ENCODE data around the gene LZTR1.
"Not testable (repeated sequence)": the region's sequence is repeated elsewhere in the genome, so short reads cannot be mapped to it uniquely, and the experiment has no call there.

LZTR1 gene

GRCh38 chr22:20965104-20965887, 16.8 kb upstream of the LZTR1 start:
- in situ Hi-C loops (cut with HindIII; ENCODE audit: low sequenced_read_pairs) = no loop called here

- in situ Hi-C loops (cut with HindIII; ENCODE audit: low sequenced_read_pairs) = no loop called here
These were observed 15.9 kb upstream of the LZTR1 start for GRCh38 chr22:20965888-20966855.

GRCh38 chr22:20966883-20967696, 15.0 kb upstream of the LZTR1 start, which contains the start of gene AIFM3:
AIFM3 (plus strand) TSS chr22:20967255; CDS start chr22:20967945, 690 bp downstream.
- in situ Hi-C loops (cut with HindIII; ENCODE audit: low sequenced_read_pairs) = no loop called here

GRCh38 chr22:20967697-20968211, 14.3 kb upstream of the LZTR1 start:
- in situ Hi-C loops (cut with HindIII; ENCODE audit: low sequenced_read_pairs) = no loop called here

GRCh38 chr22:20968281-20968977, 13.7 kb upstream of the LZTR1 start:
- in situ Hi-C loops (cut with HindIII; ENCODE audit: low sequenced_read_pairs) = no loop called here

GRCh38 chr22:20970939-20971657, 11.0 kb upstream of the LZTR1 start:
- in situ Hi-C loops (cut with HindIII; ENCODE audit: low sequenced_read_pairs) = no loop called here

GRCh38 chr22:20972014-20972694, 9.9 kb upstream of the LZTR1 start:
- in situ Hi-C loops (cut with HindIII; ENCODE audit: low sequenced_read_pairs) = not testable (repeated sequence)

GRCh38 chr22:20972933-20973577, 9.0 kb upstream of the LZTR1 start:
- in situ Hi-C loops (cut with HindIII; ENCODE audit: low sequenced_read_pairs) = no loop called here

GRCh38 chr22:20973634-20974286, 8.3 kb upstream of the LZTR1 start:
- in situ Hi-C loops (cut with HindIII; ENCODE audit: low sequenced_read_pairs) = no loop called here

GRCh38 chr22:20974336-20974955, 7.7 kb upstream of the LZTR1 start:
- in situ Hi-C loops (cut with HindIII; ENCODE audit: low sequenced_read_pairs) = no loop called here

- in situ Hi-C loops (cut with HindIII; ENCODE audit: low sequenced_read_pairs) = no loop called here
These were observed 6.4 kb upstream of the LZTR1 start for GRCh38 chr22:20975541-20976290.

GRCh38 chr22:20976291-20976877, 5.7 kb upstream of the LZTR1 start:
- in situ Hi-C loops (cut with HindIII; ENCODE audit: low sequenced_read_pairs) = no loop called here

- in situ Hi-C loops (cut with HindIII; ENCODE audit: low sequenced_read_pairs) = no loop called here
These were observed 5.1 kb upstream of the LZTR1 start for GRCh38 chr22:20977019-20977418.

- in situ Hi-C loops (cut with HindIII; ENCODE audit: low sequenced_read_pairs) = no loop called here
These were observed 4.5 kb upstream of the LZTR1 start for GRCh38 chr22:20977516-20978170.

GRCh38 chr22:20978419-20978818, 3.7 kb upstream of the LZTR1 start:
- in situ Hi-C loops (cut with HindIII; ENCODE audit: low sequenced_read_pairs) = no loop called here

Data from DLD1 (cell line).